HG03064 (cell line): ENCODE measurements around the gene PCDHGB6.
"Not testable (repeated sequence)": the region's sequence is repeated elsewhere in the genome, so short reads cannot be mapped to it uniquely, and the experiment has no call there.

Experiments
- ATAC-seq: cut with Tn5 transposase; IDR thresholded peaks from one replicate; pipeline ENCODE4 v1.9.1; 2021; ENCODE audit warnings: low read depth; ENCODE audit not compliant: unreplicated experiment

PCDHGB6 gene

GRCh38 chr5:141387557-141388311 is 20.1 kb upstream of the PCDHGB6 start, which contains the start of gene PCDHGB4:
TSS of gene PCDHGB4 (plus strand) at chr5:141387698. CDS start at chr5:141387885, 187 bp downstream.
- ATAC-seq, result peak; percentile 87

GRCh38 chr5:141388661-141389060 is 19.2 kb upstream of the PCDHGB6 start:
- ATAC-seq, result no peak

- ATAC-seq, result no peak
These were observed 18.4 kb upstream of the PCDHGB6 start for GRCh38 chr5:141389153-141390042.

GRCh38 chr5:141392429-141393198 is 15.2 kb upstream of the PCDHGB6 start, which contains the start of gene PCDHGA8:
TSS of gene PCDHGA8 (plus strand) at chr5:141392633. CDS start at chr5:141392814, 181 bp downstream.
- no peak for ATAC-seq

- ATAC-seq, result no peak
These were observed 14.6 kb upstream of the PCDHGB6 start for GRCh38 chr5:141393267-141393666.

GRCh38 chr5:141394401-141395187 is 13.2 kb upstream of the PCDHGB6 start:
- not testable (repeated sequence) for ATAC-seq

GRCh38 chr5:141397756-141398551 is 9.9 kb upstream of the PCDHGB6 start, which contains the start of gene PCDHGB5:
TSS of gene PCDHGB5 (plus strand) at chr5:141397947. CDS start at chr5:141398128, 181 bp downstream.
- ATAC-seq, result peak; percentile 98

GRCh38 chr5:141398608-141399007 is 9.2 kb upstream of the PCDHGB6 start:
- ATAC-seq, result no peak

- no peak for ATAC-seq
These were observed 8.1 kb upstream of the PCDHGB6 start for GRCh38 chr5:141399555-141400258.

- no peak for ATAC-seq
These were observed 5.1 kb upstream of the PCDHGB6 start, which contains the start of gene PCDHGA9 for GRCh38 chr5:141402553-141403243. TSS of gene PCDHGA9 (plus strand) at chr5:141402778. CDS start at chr5:141402953, 175 bp downstream.

- ATAC-seq, result no peak
These were observed 4.4 kb upstream of the PCDHGB6 start for GRCh38 chr5:141403387-141403786.

GRCh38 chr5:141409598-141410306 is 1.9 kb downstream of the PCDHGB6 start:
- ATAC-seq, result no peak

GRCh38 chr5:141411575-141411974 is 3.8 kb downstream of the PCDHGB6 start:
- ATAC-seq, result no peak

- ATAC-seq, result peak; percentile 72
These were observed 5.2 kb downstream of the PCDHGB6 start, which contains the start of gene PCDHGA10 for GRCh38 chr5:141412854-141413539. TSS of gene PCDHGA10 (plus strand) at chr5:141412987. CDS start at chr5:141413176, 189 bp downstream.

GRCh38 chr5:141413540-141414069 is 5.8 kb downstream of the PCDHGB6 start:
- ATAC-seq, result no peak
